ENCODE data around the gene KRTAP10-5.

GRCh38 chr21:44540741-44541288, 39.6 kb downstream of the KRTAP10-5 start:
- TF ChIP-seq POLR2AphosphoS5 (IDR thresholded peaks at IDR 0.05; ENCODE audit: low read depth, low read length) (no peak), POLR2A (IDR thresholded peaks at IDR 0.05; ENCODE audit: low read depth, low read length) (no peak)

Measured in GM12892 (cell line).